Measurements from ENCODE around the gene ACAD9.

Gene ACAD9

DNA sequence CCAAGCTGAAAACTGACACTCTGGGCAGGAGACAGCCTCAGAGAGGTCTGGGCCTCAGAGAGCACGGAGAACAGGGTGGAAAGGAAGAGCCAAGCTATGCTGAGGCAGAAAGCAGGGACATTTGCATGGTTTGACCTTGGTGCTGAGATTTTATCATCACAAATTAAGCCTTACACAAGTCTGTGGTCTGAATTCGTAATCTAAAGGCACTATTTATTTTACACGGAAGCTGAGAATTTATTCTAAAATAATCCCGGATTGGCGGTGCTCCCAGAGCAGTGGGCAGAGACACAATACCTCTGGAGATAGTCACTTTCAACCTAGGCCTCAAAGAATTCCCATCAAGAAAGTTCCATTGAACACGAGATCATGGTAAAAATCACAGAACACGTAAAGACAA lies 67.0 kb downstream of the ACAD9 start:
- Histone ChIP-seq H3K27ac (ENCODE audit: insufficient read depth, low read length, poor library complexity, severe bottlenecking) (no peak overlapping the region), H3K4me1 (ENCODE audit: control insufficient read depth, insufficient read depth, low read length, poor library complexity, severe bottlenecking) (no peaks in the 10 kb centered on the region), H3K9me3 (ENCODE audit: control insufficient read depth, low read length) (no peaks in the 10 kb centered on the region), H3K36me3 (ENCODE audit: control insufficient read depth, insufficient read depth, low read length) (no peaks in the 10 kb centered on the region), H3K27me3 (replicated peaks; ENCODE audit: control insufficient read depth, insufficient read depth, low read length, poor library complexity, severe bottlenecking) (no peaks in the 10 kb centered on the region), H3K4me3 (ENCODE audit: insufficient read depth, low read depth, low read length, poor library complexity, severe bottlenecking) (no peak overlapping the region)
- DNase-seq, result no peak

DNA sequence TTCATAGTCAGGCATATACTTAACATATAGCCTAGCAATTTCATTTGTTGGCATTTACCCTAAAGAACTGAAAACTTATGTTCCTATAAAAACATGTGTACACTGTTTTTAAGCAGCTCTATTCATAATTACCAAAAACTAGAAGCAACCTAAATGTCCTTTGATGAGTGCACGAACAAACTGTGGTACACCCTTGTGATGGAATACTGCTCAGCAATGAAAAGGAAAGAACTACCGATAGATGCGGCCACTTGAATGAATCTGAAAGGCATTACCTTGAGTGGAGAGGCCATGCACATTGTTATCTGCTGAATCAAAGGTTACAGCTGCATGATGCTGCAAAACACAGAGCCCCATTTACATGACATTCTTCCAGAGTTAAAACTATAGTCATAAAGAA lies 69.7 kb downstream of the ACAD9 start:
- Histone ChIP-seq H3K27me3 (replicated peaks; ENCODE audit: control insufficient read depth, insufficient read depth, low read length, poor library complexity, severe bottlenecking) (no peaks in the 10 kb centered on the region), H3K27ac (ENCODE audit: insufficient read depth, low read length, poor library complexity, severe bottlenecking) (no peak overlapping the region)
- no peak for DNase-seq

DNA sequence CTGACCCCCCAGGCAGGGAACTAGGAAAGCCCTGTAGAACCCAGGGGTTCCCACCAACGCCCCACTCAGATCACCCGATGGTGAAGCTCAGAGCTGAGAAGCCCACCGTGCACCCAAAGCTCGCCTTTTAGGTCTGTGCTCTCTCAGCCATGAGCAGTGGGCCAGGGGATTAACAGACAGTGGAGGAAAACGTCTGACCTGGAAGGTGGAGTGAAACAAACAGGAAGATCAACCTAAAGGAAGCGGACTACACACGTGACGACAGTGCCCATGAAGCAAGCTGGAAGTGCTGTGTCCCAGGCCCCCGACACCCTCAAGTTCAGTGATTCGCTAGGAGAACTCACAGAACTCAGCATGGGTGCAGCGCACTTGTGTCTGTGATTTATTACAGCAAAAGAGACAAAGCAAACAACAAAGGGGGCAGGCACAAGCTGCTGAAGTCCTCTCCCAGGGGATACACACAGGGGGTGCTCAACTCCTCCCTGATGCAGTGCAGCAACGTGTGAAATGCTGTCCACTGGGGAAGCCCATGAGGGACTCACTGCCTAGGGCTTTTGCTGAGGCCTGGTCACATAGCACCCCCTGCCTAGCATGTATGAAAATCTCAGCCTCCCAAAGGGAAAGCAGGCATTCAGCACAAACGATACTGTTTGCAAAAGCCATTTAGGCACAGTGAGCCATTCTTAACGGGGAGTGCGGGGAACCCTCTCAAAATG lies 71.0 kb downstream of the ACAD9 start:
- Histone ChIP-seq H3K9me3 (ENCODE audit: control insufficient read depth, low read length) (no peaks in the 10 kb centered on the region), H3K4me3 (ENCODE audit: insufficient read depth, low read depth, low read length, poor library complexity, severe bottlenecking) (no peak overlapping the region), H3K36me3 (ENCODE audit: control insufficient read depth, insufficient read depth, low read length) (no peaks in the 10 kb centered on the region), H3K4me1 (ENCODE audit: control insufficient read depth, insufficient read depth, low read length, poor library complexity, severe bottlenecking) (no peaks in the 10 kb centered on the region), H3K27me3 (replicated peaks; ENCODE audit: control insufficient read depth, insufficient read depth, low read length, poor library complexity, severe bottlenecking) (no peaks in the 10 kb centered on the region), H3K27ac (ENCODE audit: insufficient read depth, low read length, poor library complexity, severe bottlenecking) (no peak overlapping the region)
- no peak for DNase-seq

More for the DNA sequence above, 69.7 kb downstream of the ACAD9 start:
- no peaks in the 10 kb centered on the region for H3K4me1 ChIP-seq (ENCODE audit: control insufficient read depth, insufficient read depth, low read length, poor library complexity, severe bottlenecking)
- H3K4me3 ChIP-seq (ENCODE audit: insufficient read depth, low read depth, low read length, poor library complexity, severe bottlenecking), result no peak overlapping the region
- H3K36me3 ChIP-seq (ENCODE audit: control insufficient read depth, insufficient read depth, low read length), result no peaks in the 10 kb centered on the region
- H3K9me3 ChIP-seq (ENCODE audit: control insufficient read depth, low read length), result no peaks in the 10 kb centered on the region

DNA sequence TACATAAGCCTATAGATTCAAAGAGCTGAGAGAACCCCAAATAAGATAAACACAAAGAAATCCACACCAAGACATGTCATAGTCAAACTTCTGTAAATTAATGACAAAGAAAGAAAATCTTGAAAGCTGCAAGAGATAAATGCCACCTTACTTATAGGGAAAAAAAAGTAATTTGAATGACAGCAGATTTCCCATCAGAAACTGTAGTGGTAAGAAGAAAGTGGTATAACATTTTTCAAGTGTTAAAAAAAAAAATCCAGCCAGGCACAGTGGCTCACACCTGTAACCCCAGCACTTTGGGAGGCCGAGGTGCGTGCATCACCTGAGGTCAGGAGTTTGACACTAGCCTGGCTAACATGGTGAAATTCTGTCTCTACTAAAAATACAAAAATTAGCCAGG lies 77.0 kb downstream of the ACAD9 start:
- no peaks in the 10 kb centered on the region for H3K36me3 ChIP-seq (ENCODE audit: control insufficient read depth, insufficient read depth, low read length)
- H3K4me3 ChIP-seq (ENCODE audit: insufficient read depth, low read depth, low read length, poor library complexity, severe bottlenecking), result no peak overlapping the region
- no peaks in the 10 kb centered on the region for H3K9me3 ChIP-seq (ENCODE audit: control insufficient read depth, low read length)
- H3K4me1 ChIP-seq (ENCODE audit: control insufficient read depth, insufficient read depth, low read length, poor library complexity, severe bottlenecking), result no peaks in the 10 kb centered on the region
- no peak overlapping the region for H3K27ac ChIP-seq (ENCODE audit: insufficient read depth, low read length, poor library complexity, severe bottlenecking)
- no peaks in the 10 kb centered on the region for H3K27me3 ChIP-seq (replicated peaks; ENCODE audit: control insufficient read depth, insufficient read depth, low read length, poor library complexity, severe bottlenecking)
- no peak for DNase-seq

Data from effector memory CD4-positive, alpha-beta T cell (primary cell).